ENCODE measurements around the gene ELAVL1.

- TF ChIP-seq POLR2A (IDR thresholded peaks at IDR 0.05) (no peak), CTCF (IDR thresholded peaks at IDR 0.05) (no peak)
These were observed 37.5 kb upstream of the ELAVL1 start for GRCh38 chr19:8042900-8043299.

Data from testis (tissue), 2 donors.